ENCODE data around the gene DYRK4. TPM values are rescaled to one million over a fixed set of nuclear protein-coding genes. Genes with fewer than 3 reads are reported as not detected.

DYRK4 gene
- total RNA-seq, 2 experiments from 2014 or later: 29.2 to 31.2 TPM

DNA sequence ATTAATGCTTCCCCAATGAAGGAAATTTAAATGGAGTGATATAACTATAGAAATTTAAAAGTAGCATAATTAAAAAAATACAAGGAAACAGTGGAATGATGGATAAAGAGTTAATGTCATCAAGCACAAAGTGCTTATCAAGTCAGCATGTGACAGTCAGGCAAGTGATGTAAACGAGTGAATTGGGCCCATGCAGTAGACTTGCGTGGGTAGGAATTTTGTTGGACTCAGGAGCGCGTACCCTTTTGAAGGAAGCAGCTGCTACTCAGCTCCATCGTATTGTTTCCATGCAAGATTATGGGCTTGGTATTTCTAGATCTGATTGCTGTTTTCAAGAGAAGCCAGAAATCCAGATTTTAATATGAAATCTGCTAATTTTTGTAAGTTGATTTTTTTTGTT, 4.4 kb upstream of the DYRK4 start:
- CTCF ChIA-PET: no interaction called here
- POLR2A ChIA-PET: no interaction called here

DNA sequence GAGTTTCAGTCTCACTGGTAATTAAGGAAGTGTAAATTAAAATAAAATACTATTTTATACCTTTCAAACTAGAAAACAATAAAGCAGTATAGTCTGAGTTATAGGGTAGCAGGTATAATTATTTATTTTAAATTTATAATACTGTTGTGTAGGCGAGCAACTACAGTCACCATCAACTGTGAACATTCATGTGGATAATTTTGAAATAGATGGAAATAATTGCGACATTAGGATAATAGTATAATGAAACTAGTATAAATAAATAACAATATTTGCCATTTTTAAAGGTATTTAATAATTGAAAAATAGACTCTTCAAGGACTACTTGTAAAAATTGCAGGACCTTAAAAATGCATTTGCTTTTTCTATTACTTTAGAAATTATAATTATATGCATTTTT, 3.8 kb upstream of the DYRK4 start:
- ChIA-PET POLR2A (no interaction called here), CTCF (no interaction called here)

DNA sequence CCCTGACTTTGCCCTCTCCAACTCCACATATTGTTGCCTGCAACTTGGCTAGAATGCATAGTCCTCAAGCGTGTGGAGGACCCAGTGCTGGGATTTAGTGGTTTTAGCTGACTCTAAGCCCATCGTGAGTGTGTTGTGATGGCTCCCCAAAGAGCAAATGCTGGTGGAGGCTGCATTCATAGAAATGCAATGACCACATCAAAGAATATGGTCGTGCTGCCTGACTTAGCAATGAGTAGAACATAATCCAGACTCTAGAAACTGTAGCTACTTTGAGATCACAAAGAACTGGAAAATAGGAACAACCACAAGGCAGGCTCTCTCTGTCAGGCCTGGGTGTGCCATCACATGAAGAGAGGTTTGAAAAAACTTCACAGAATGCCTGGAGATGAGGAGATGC, 1.3 kb downstream of the DYRK4 start:
- CTCF ChIA-PET: no interaction called here
- POLR2A ChIA-PET: no interaction called here

DNA sequence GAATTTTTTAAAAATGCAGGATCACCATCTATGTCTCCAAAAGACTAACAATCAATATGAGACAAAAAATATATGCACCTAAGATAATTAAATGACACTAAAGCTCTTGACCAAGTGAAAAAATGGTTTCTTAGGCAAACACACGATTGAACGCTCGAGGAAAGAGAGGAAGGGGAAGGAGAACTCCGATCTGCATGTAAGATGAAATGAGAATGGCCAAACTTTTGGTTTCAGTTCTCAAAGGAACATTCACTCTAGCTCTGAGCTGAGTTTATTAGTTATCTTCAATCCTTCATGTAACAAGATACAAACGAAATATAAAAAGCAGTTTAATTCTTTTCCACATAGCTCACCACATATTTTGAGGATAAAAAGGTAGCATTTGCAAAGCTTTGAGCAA, 2.8 kb downstream of the DYRK4 start:
- CTCF ChIA-PET: interaction anchor here (0.7 kb wide), 1 partner anchor 9 kb away, joined by 3 read pairs; no protein-coding TSS in a partner anchor
- POLR2A ChIA-PET: no interaction called here

DNA sequence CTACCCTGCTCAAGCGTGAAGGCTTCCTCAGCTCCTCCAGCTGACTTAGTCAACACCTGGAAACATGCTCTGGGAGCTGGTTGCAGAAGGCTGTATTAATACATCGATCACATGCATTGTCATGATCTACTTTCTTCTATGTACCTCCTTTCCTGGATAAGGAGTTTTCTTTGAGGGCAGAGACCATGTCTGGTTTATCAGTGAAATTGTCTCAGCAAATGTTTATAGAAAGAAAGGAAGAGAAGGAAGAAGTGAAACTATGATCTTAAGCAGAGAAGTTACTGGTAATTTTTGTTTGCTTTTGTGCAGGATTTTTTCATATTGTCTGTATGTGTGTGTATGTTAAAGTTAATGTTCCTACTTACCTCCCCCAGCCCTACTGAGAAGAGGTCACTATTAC, 4.5 kb downstream of the DYRK4 start:
- CTCF ChIA-PET: no interaction called here
- POLR2A ChIA-PET: no interaction called here

DNA sequence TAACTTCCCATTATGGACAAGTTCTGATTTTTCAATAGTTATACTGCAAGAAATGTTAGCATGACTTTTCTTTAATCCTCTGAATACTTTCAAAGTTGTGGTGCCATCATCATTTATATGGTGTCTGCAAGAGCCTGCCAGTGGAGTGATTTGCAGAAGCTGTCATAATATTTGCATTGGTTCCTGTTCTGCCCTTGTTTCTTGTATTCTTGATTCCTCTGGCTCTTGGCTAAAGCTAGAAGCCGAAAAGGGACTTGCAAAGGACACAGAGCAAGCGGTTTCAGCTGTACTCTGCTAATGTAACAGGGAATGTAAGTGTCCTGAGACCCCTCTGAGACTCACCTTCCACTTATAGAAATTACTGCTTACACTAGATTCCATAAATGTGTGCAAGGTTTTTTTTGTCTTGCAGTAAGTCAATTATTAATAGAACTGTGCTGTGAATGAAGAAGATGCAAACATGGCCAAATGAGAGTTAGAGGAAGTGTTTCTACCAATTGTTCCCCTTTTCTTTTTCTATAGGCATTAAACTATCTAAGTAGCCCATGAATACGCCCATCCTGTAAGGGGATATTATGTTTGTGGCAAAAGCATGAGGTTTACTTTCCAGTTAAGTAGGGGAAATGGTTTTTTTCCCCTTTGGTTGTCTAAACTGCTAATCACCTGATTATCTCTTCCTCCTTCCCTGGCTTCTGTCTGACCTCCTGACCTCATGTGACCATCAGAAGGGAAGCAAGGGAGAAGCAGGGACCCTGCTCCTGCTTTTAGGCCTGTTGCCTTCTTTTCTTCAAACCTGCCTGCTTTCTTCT, 5.3 kb downstream of the DYRK4 start:
- CTCF ChIA-PET: no interaction called here
- POLR2A ChIA-PET: no interaction called here

DNA sequence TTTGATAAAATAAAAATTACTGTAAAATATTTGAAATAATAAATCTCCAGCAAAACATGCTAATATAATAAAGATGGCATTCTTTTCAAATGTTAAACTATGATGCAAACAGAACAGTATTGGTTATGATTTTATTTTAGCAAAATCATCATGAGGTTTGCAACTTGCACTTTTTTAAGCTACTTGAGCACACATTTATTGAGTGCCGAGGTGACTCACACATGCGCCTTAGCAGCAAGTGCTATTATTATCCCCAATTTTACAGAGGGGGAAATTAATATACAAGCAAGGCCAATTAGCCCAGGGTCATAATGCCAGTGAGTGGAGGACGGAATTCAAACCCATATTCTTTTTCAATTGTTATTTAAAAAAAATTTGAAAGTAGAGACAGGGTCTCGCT, 7.3 kb downstream of the DYRK4 start:
- ChIA-PET POLR2A (no interaction called here), CTCF (no interaction called here)

DNA sequence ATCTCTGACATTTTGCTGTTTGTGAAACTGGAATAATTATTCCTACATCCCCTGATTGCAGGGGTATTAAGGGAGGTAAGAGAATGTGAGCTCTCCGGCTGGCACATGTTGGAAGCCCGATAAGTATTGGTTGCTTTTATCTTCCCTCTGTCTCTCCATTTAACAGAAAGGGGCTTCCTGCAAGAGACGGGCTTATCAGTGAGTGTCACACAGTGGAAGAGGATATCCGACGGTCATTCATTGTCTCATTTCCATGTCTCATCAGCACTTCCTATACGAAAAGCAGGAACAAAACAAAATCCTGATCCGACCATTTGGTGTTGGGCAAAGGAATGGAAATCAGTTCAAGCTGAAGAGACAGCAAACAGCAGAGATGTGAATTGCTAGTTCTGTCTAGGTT, 10.7 kb downstream of the DYRK4 start:
- POLR2A ChIA-PET: no interaction called here
- CTCF ChIA-PET: no interaction called here

DNA sequence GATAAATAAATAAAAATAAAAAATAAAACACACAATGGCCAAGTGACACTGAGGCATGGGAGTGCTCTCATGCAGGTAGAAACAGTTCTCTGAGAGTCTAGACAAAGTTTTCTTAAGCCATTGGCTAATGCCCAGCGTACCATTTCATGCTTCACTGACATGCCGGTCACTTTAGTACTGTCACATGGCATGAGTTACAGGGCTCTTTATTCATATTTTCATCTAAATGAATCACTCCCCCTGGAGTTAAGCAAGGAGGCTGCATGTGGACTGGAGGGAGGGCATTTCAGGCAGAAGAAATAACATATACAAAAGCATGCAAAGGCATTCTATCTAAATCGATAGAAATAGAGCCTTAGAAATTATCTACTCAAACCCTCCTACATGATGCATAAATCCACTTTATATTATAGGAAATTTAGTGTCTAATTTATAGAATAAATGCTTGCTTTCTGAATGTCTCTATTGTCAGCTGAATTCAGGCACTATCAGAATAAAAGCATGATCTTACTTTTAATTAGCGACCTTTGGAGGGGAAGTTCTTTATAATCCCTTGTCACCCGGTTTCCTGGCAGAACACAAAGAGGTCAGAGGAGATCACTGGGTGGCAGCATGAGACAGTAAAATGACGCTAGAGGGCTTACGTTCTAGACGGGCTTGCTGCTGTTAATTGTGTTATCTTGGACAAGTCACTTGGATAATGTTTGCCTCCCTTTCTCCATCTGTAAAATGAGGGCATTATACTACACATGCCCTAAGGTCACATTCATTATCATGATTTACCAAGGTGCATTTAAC, 17.5 kb downstream of the DYRK4 start:
- ChIA-PET CTCF (no interaction called here), POLR2A (no interaction called here)

DNA sequence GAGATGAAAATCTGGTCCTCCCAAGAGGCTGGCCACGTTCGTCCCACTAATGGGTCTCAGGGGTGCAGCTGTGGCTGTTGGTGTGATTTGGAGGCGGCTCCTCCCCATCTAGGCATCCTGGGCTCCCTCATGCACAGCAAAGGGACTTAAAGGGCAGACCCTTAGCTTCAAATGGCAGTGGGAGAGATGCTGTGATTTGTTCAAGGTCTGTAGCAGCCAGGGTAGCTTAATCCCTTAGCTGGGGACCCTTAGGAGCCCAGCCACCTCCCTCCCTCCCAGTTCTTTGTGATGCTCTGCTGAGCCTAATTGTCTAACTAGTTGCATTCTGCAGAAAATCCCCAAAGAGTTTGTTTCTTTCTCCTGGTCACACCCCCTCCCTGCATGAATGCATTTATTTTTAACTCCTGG, 18.3 kb downstream of the DYRK4 start:
- POLR2A ChIA-PET: no interaction called here
- CTCF ChIA-PET: no interaction called here

DNA sequence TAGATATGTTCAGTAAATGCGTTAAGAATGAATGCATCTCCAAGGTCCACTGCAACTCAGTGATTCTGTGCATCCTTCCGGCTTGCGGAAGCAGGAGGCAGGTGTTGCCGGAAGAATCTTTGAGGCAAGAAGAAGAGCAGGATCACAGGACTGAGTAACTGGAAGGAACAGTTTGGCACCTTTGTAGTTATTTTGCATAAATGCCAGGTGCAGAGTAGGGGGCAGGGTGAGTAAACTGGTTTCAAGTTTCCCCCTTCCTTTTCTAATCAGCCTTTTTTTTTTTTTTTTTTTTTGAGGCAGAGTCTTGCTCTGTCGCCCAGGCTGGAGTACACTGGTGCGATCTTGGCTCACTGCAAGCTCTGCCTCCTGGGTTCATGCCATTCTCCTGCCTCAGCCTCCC, 22.3 kb downstream of the DYRK4 start:
- POLR2A ChIA-PET: no interaction called here
- CTCF ChIA-PET: no interaction called here

DNA sequence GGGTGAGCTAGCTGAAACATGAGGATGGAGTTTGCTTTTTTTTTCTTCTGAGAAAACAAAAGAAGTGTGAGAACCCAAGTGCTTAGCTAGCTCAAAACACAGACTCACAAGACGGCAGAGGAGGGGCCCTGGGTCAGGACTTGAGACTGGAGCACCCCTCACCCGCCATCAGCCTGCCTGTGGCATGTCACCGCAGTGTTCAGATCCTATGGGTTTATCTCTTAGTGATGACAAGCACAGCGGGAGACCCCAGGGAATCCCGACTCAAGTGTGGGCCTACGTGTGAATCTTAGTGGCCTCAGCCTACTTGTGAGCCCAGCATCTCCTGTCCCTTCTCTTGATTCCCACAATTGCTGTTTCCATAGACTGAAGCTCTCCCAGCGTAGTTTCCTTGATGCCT, 22.9 kb downstream of the DYRK4 start:
- ChIA-PET POLR2A (no interaction called here), CTCF (no interaction called here)

DNA sequence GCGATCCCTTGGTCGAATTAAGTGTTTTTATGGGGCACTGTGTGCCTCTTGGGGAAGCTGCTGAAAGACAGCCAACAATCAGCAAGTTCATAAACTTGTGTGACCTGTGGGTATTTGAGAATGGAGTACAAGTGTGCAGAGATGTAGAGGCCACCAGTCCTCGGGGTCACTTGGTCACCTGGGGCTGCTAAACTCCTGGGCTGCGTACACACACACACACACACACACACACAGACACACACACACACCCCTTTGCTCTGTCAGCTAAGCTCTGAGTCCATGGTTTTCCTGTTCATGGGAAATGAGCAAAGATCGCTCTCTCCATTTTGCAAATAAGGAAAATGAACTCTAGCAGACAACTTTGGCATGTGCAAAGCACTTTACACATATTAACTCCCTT, 24.5 kb downstream of the DYRK4 start:
- ChIA-PET POLR2A (no interaction called here), CTCF (no interaction called here)

DNA sequence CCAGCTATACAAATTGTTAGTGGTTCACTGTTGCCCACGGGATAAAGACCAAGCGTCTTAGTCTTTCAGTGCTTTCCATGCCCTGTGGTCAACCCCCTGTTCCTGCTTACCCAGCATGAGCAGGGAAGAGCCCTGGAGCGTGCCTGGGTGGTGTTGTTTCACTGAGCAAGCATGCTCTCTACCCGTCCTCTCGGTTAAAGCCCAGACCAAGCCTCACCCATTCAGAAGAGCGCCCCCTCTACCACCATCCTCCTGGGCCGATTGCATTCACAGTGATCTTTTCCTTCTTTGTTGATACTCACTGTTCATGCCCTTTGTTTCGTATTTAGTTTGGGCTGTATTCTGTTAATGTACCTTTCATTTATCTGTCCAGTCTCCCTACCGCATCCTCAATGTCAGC, 25.1 kb downstream of the DYRK4 start:
- POLR2A ChIA-PET: no interaction called here
- CTCF ChIA-PET: interaction anchor here (1.1 kb wide), 1 partner anchor 18 kb away, joined by 4 read pairs; no protein-coding TSS in a partner anchor

DNA sequence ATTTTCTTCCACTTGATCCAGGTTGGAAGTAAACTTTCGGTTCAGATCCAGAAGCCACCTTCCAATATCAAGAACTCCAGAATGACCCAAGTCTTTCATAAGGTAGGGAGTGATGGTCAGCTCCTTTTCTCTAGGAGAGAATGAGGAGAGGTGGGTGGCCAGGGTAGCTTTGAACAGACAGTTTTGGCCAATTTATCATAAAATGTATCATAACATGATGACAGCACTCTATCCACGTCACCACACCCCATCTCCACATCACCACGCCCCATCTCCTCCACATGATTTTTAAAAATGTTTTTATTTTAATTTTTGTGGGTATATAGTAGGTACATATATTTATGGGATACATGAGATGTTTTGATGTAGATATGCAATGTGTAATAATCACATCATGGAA, 26.9 kb downstream of the DYRK4 start:
- ChIA-PET POLR2A (no interaction called here), CTCF (interaction anchor here (0.7 kb wide), 1 partner anchor 22 kb away, joined by 3 read pairs; no protein-coding TSS in a partner anchor)

DNA sequence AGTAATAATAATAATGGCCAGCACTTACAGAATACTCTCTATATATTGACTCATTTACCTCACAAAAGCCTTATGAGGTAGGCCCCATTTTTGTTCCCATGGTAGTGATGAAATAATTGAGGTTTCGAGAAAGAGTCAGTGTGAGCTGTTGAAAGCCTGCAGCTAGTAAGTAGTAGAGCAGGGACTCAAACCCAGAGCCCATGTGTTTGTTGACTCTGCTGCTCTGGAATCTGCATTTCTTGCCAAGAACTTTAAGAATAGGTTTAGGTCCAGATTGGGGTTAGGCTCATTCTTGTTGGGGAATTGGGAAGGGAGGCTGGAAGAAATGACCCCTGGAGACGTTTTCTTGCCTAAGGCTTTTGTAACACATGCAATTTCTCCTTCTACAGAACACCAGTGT, 27.9 kb downstream of the DYRK4 start:
- CTCF ChIA-PET: no interaction called here
- POLR2A ChIA-PET: no interaction called here

DNA sequence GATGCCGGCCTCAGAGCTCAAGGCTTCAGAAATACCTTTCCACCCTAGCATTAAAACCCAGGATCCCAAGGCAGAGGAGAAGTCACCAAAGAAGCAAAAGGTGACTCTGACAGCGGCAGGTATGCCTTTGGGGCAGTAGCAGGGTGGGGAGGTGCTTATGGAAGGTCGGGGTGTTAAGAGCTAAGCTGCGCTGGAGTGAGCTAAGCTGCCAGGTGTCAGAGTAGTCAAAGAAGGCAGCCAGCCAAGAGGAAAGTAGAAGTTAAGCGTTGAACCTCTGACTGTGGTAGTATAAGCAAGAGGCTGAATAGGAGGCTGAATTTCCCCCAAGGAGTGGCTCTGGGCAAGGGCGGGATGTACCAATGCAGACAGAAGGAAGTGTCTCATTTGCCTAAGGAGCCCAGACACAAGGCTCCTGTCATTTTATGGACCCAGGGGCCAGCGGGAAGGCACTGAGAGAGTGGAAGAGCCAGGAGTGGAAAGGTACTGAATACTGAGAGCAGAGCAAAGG, 29.2 kb downstream of the DYRK4 start:
- CTCF ChIA-PET: interaction anchor here (1.1 kb wide), 1 partner anchor 15 kb away, joined by 3 read pairs; no protein-coding TSS in a partner anchor
- POLR2A ChIA-PET: no interaction called here

DNA sequence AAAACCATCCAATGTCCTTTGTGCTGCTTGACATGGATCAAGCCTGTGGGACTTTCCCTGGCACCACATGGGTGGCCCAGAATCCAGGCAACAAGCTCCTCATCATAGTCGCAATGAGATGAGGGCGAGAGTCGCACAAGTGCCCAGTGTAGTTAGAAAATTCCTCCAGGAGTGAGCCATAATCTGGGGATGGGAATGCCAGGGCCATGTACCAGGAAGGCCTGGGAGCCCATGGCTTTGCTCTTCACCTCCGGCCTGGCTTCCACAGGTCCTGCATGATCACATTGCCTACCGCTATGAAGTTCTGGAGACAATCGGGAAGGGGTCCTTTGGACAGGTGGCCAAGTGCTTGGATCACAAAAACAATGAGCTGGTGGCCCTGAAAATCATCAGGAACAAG, 33.9 kb downstream of the DYRK4 start:
- ChIA-PET CTCF (interaction anchor here (1.4 kb wide), 1 partner anchor 9 kb away, joined by 3 read pairs; no protein-coding TSS in a partner anchor), POLR2A (no interaction called here)

DNA sequence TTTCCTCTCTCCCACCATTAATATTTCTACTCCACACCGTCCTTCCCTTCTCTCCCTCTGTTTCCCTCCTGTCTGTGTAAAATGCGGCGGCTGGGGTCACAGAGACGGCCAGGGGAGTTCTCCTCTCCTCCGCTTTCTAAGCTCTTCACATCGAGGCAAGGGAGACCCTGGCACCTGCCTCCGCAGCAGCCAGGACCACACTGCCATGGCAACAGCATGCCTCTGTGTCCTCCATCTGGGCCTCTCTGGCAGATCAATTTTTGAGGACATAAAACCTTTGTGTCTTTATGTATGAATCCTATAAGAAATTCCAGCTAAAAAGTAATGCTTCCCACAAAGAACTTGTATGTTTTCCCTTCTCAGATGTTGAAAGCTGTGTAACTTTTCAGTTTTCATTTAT, 41.4 kb downstream of the DYRK4 start:
- ChIA-PET POLR2A (no interaction called here), CTCF (interaction anchor here (1.4 kb wide), 1 partner anchor 23 kb away, joined by 3 read pairs; no protein-coding TSS in a partner anchor)

DNA sequence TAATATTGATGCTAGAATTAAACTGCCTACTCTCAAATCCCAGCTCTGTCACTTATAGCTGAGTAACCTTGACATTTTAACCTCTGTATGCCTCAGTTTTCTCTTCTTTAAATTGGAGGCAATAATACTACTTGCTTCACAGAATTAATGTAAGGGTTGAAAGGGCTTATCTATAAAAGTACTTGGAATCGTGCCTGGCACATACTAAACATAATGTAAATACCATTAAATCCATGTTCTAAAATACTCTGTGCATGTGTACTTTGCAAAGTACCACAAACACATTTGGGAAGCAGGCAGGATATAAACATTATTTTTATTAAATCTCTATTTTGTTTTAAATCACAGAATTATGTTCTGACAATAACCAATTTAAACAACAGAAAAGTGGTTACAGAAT, 41.9 kb downstream of the DYRK4 start:
- ChIA-PET POLR2A (no interaction called here), CTCF (interaction anchor here (0.6 to 1.7 kb wide), 5 partner anchors 9 to 280 kb away, joined by 3 to 7 read pairs (median 3); partner anchors contain the start of genes AKAP3 and NDUFA9)

DNA sequence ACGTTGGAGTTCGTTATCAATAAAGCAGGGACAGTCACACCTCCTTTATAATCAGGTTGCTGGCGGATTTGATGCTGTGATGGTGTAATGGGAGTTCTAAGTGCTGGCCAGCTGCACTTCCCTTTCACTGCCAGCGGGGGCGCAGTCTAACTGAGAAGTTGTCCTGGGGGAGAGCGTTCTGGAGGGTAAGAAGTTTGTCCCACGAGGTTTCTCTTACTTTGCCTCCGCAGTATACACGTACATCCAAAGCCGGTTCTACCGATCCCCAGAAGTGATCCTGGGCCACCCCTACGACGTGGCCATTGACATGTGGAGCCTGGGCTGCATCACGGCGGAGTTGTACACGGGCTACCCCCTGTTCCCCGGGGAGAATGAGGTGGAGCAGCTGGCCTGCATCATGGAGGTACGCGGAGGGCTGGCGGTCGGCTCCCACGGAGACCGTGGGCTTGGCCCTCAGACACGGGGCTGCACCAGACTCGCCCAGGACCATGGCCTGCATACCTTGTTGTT, 42.7 kb downstream of the DYRK4 start:
- CTCF ChIA-PET: interaction anchor here (0.6 to 1.7 kb wide), 6 partner anchors 10 to 280 kb away, joined by 3 to 7 read pairs (median 3); partner anchors contain the start of genes AKAP3 and NDUFA9
- POLR2A ChIA-PET: interaction anchor here (0.7 kb wide), 1 partner anchor 63 kb away, joined by 17 read pairs; no protein-coding TSS in a partner anchor
